GM12873 (cell line): ENCODE data around the gene MCM8.

Experiments
- TF ChIP-seq, protein P1 (sequence below): IDR thresholded peaks from 2 replicates; pipeline ENCODE4 v1.5.1; 2012; ENCODE audit warnings: low read depth, mild to moderate bottlenecking, moderate library complexity, low read length, control low read depth; ENCODE audit not compliant: insufficient read depth; ENCODE audit errors: missing control alignments

Gene MCM8

GRCh38 chr20:5950271-5951031 is at the start of gene MCM8, which contains the start of gene TRMT6:
TSS of gene MCM8 (plus strand) at chr20:5950652. CDS start at chr20:5952016, 1,364 bp downstream.
TSS of gene TRMT6 (minus strand) at chr20:5950533. CDS start at chr20:5950405, 128 bp downstream.
- TF ChIP-seq, protein P1, sequence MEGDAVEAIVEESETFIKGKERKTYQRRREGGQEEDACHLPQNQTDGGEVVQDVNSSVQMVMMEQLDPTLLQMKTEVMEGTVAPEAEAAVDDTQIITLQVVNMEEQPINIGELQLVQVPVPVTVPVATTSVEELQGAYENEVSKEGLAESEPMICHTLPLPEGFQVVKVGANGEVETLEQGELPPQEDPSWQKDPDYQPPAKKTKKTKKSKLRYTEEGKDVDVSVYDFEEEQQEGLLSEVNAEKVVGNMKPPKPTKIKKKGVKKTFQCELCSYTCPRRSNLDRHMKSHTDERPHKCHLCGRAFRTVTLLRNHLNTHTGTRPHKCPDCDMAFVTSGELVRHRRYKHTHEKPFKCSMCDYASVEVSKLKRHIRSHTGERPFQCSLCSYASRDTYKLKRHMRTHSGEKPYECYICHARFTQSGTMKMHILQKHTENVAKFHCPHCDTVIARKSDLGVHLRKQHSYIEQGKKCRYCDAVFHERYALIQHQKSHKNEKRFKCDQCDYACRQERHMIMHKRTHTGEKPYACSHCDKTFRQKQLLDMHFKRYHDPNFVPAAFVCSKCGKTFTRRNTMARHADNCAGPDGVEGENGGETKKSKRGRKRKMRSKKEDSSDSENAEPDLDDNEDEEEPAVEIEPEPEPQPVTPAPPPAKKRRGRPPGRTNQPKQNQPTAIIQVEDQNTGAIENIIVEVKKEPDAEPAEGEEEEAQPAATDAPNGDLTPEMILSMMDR: no peak

DNA sequence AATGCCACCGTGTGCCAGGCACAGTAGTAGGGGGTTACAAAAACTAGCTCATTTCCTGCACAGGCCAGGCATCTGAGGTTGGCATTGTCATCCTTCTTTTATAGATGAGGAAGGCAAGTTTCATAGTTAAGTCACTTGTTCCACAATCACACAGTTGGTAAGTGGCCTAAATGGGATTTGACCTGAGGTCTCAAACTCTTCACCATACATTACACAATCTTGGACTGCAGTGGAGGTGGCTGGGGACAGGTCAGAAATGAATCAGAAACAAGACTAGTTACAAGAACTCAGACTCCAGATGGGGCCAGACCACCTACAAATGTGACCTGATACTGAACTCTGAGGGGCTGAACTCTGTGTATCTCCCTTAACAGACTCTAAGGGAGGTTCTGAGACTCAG is 49.5 kb upstream of the MCM8 start:
- TF ChIP-seq, protein P1: no peak

DNA sequence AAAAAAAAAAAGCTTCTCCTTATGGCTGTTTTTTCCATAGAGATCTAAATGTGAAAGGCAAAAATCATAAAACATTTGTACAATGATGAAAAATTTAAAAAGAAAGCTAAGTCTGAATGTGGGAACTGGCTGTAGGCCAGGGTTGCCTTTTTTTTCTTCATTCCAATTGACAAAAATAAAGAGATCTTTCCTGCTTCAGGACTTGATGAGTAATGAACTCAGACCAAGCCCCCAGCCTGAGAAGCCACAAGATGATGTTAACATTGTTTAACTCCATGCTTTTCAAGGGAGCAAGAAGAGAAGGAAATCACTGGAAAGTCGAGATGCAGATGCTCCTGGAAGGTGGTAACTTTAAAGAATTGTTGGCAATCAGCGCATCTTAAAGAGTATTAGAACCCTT is 41.5 kb upstream of the MCM8 start:
- TF ChIP-seq, protein P1: no peak

- TF ChIP-seq, protein P1: no peak
Measured at GRCh38 chr20:5910186-5910585, 40.3 kb upstream of the MCM8 start.

- TF ChIP-seq, protein P1: no peak
Measured at GRCh38 chr20:5913166-5913565, 37.3 kb upstream of the MCM8 start.

GRCh38 chr20:5914859-5915258 is 35.6 kb upstream of the MCM8 start:
- TF ChIP-seq, protein P1: no peak

DNA sequence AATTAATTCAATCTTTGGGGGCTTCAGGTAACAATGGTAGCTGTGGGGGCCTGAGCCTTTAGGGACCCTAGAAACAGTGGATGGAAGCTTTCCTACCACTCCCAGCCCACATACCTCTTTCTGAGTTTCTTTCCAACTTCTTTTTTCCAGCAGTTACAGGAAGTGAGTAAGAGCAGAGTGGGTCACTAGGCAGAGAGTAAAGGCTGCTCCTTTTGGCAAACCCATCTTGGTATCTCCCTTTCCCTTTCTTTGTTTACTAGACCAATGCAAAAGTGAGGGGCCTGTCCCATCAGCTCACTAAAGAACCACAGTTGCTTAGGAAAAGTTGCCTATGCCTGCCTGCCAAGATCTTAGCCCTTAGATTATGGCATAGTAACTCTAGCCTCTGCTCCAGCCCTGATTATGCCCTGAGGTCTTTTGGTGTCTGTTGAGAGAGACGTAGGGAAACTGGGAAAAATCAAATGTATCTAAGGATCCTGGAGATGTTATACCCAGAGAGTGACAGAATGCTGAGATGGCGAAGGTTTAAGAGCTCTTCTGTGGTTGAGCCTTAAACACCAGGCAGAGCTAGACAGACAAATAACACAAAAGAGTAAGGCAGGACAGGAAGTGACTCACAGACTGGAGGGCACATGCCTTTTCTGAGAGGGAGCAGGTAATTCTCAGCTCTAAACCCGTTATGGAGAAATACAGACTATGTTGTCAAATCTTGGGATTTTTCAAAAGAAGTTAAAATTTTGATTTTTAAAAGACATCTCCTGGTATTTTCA is 31.4 kb upstream of the MCM8 start:
- TF ChIP-seq, protein P1: no peak
